UCSD-AML1 (cell line): ENCODE measurements around the gene MT1H.
"Not testable (repeated sequence)": the region's sequence is repeated elsewhere in the genome, so short reads cannot be mapped to it uniquely, and the experiment has no call there.

ENCODE experiments used
- DNase-seq: peaks from one replicate; lab custom pipeline; 2025; ENCODE audit not compliant: unreplicated experiment; lab: John Stamatoyannopoulos, UW

Gene MT1H

GRCh38 chr16:56717532-56717931, 47.9 kb downstream of the MT1H start:
- DNase-seq = not testable (repeated sequence)
